ENCODE results near the gene ST6GAL1.
"Not testable (repeated sequence)": the region's sequence is repeated elsewhere in the genome, so short reads cannot be mapped to it uniquely, and the experiment has no call there.

Gene ST6GAL1

GRCh38 chr3:186930143-186930640 lies at the start of gene ST6GAL1:
Gene ST6GAL1, plus strand, starts transcription at chr3:186930526. Its CDS starts 112,178 bp downstream, at chr3:187042704.
- peak; percentile 66 to 77 for DNase-seq (ENCODE audit: low read depth in 2 of 2)
- TF ChIP-seq CTCF (IDR thresholded peaks at IDR 0.05; ENCODE audit: low read depth, low read length): peak; percentile 60
- H3K4me3 ChIP-seq (replicated peaks in 1 of 2; ENCODE audit: low read depth in 2 of 2, low read length in 2 of 2): peak within 1 kb of the TSS; percentile 73 to 80

- TF ChIP-seq CTCF (IDR thresholded peaks at IDR 0.05; ENCODE audit: low read depth, low read length): no peak
- no peak overlapping the region for H3K4me3 ChIP-seq (replicated peaks in 1 of 2; ENCODE audit: low read depth in 2 of 2, low read length in 2 of 2)
- peak in 1 of 2 donors; percentile 25 for DNase-seq (ENCODE audit: low read depth in 2 of 2)
Measured at GRCh38 chr3:186882150-186882524, 48.2 kb upstream of the ST6GAL1 start.

- no peak overlapping the region for H3K4me3 ChIP-seq (replicated peaks in 1 of 2; ENCODE audit: low read depth in 2 of 2, low read length in 2 of 2)
- no peak for TF ChIP-seq CTCF (IDR thresholded peaks at IDR 0.05; ENCODE audit: low read depth, low read length)
- DNase-seq (ENCODE audit: low read depth in 2 of 2): peak; percentile 71 to 92
Measured at GRCh38 chr3:186882881-186883685, 47.2 kb upstream of the ST6GAL1 start.

GRCh38 chr3:186883686-186884058 lies 46.7 kb upstream of the ST6GAL1 start:
- H3K4me3 ChIP-seq (replicated peaks in 1 of 2; ENCODE audit: low read depth in 2 of 2, low read length in 2 of 2): no peak overlapping the region
- DNase-seq (ENCODE audit: low read depth in 2 of 2): no peak
- no peak for TF ChIP-seq CTCF (IDR thresholded peaks at IDR 0.05; ENCODE audit: low read depth, low read length)

- not testable (repeated sequence) for DNase-seq (ENCODE audit: low read depth in 2 of 2); H3K4me3 ChIP-seq (replicated peaks in 1 of 2; ENCODE audit: low read depth in 2 of 2, low read length in 2 of 2)
Measured at GRCh38 chr3:186884868-186885267, 45.5 kb upstream of the ST6GAL1 start.

- no peak for DNase-seq (ENCODE audit: low read depth in 2 of 2)
- no peak overlapping the region for H3K4me3 ChIP-seq (replicated peaks in 1 of 2; ENCODE audit: low read depth in 2 of 2, low read length in 2 of 2)
- TF ChIP-seq CTCF (IDR thresholded peaks at IDR 0.05; ENCODE audit: low read depth, low read length): no peak
Measured at GRCh38 chr3:186886202-186886981, 43.9 kb upstream of the ST6GAL1 start.

- not testable (repeated sequence) for DNase-seq (ENCODE audit: low read depth in 2 of 2); H3K4me3 ChIP-seq (replicated peaks in 1 of 2; ENCODE audit: low read depth in 2 of 2, low read length in 2 of 2)
Measured at GRCh38 chr3:186887507-186887938, 42.8 kb upstream of the ST6GAL1 start.

All from cardiac fibroblast (primary cell).